Mucosa of descending colon (tissue), 3 donors: Measurements from ENCODE around the gene ACSS1. TPM values are rescaled to one million over a fixed set of nuclear protein-coding genes. Genes with fewer than 3 reads are reported as not detected.
A peak's percentile ranks its signal among the peaks of the same experiment; 100 is the strongest.

Experiments used
- ATAC-seq: fragments of 200-7000 bp; cut with Tn5 transposase; one replicate; pipeline ENCODE4 v1.9.1; 2020; ENCODE audit warnings: mild to moderate bottlenecking, moderate library complexity
- DNase-seq, 3 donors: peaks; one replicate each; pipeline ENCODE4 v3.0.0-alpha.2; 2020
- H3K36me3 ChIP-seq: fragments of 200-600 bp; one replicate; pipeline ENCODE4 v1.8.0; 2021; ENCODE audit warnings: low read depth, mild to moderate bottlenecking
- H3K4me1 ChIP-seq: fragments of 200-600 bp; one replicate; pipeline ENCODE4 v1.8.0; 2021; ENCODE audit warnings: low read depth, mild to moderate bottlenecking
- H3K4me3 ChIP-seq: fragments of 200-600 bp; one replicate; pipeline ENCODE4 v1.8.0; 2021; ENCODE audit warnings: mild to moderate bottlenecking
- H3K9me3 ChIP-seq: fragments of 200-600 bp; one replicate; pipeline ENCODE4 v1.8.0; 2021; ENCODE audit warnings: mild to moderate bottlenecking
- intact Hi-C, 2 donors: fragments of 100-400 bp; cut with DNase I in 1 of 2; cut with micrococcal nuclease in 1 of 2; formaldehyde crosslinking; loops; one replicate each; pipeline versions ENCODE4 v1.11.0 to v1.11.1; 2022; cut with DNase I, micrococcal nuclease
- total RNA-seq, 3 donors: library from RNA; stranded (reverse); fragmentation: NEBNext Ultra II Directional in 2 of 3; extraction: Animal tissue kit (Norgen Biotek cat#: 25700) in 2 of 3; gene quantifications; one replicate each; pipeline versions ENCODE4 v1.2.1 to v1.2.4, GENCODE V29; 2021 to 2023
- TF ChIP-seq, protein P1 (sequence below): fragments of 200-600 bp; IDR thresholded peaks from one replicate; pipeline ENCODE4 v1.8.0; 2022; ENCODE audit warnings: antibody characterized with exemption, mild to moderate bottlenecking
- donor health status: DM: no; HTN: no; CAD: no; lungs with moderate emphysema.
- donor health status: DM: no; HTN: no; CAD: no.
- donor health status: DM: no; HTN: yes; CAD: no.

Gene ACSS1
- total RNA-seq, 3 donors from 2014 or later: 29.8 to 37.9 (median 36.9) TPM

DNA sequence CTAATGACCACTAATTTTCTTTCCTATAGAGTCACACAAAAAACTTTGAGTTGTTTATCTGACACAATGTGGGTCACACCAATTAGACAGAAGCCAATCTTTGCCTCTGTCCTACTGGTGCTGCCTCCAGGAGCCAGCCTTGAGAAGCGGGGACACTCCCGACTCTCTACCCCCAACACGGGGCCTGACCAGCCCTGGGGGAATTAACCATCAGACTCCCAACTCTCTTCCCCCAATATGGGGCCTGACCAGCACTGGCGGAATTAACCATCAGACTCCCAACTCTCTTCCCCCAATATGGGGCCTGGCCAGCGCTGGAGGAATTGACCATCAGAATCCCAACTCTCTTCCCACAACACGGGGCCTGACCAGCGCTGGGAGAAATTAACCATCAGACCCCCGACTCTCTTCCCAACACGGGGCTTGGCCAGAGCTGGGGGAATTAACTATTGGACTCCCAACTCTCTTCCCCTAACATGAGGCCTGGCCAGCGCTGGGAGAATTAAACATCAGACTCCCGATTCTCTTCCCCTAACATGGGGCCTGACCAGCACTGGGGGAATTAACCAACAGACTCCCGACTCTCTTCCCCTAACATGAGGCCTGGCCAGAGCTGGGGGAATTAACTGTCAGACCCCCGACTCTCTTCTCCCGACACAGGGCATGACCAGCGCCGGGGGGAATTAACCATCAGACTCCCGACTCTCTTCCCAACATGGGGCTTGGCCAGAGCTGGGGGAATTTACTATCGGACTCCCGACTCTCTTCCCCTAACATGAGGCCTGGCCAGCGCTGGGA is 96.4 kb downstream of the ACSS1 start:
- peak in 1 of 3 donors; percentile 13 for DNase-seq
- Histone ChIP-seq H3K4me1 (no peaks in the 10 kb centered on the region), H3K4me3 (no peak overlapping the region), H3K9me3 (no peaks in the 10 kb centered on the region), H3K36me3 (no peaks in the 10 kb centered on the region)
- ATAC-seq: no peak
- TF ChIP-seq, protein P1, sequence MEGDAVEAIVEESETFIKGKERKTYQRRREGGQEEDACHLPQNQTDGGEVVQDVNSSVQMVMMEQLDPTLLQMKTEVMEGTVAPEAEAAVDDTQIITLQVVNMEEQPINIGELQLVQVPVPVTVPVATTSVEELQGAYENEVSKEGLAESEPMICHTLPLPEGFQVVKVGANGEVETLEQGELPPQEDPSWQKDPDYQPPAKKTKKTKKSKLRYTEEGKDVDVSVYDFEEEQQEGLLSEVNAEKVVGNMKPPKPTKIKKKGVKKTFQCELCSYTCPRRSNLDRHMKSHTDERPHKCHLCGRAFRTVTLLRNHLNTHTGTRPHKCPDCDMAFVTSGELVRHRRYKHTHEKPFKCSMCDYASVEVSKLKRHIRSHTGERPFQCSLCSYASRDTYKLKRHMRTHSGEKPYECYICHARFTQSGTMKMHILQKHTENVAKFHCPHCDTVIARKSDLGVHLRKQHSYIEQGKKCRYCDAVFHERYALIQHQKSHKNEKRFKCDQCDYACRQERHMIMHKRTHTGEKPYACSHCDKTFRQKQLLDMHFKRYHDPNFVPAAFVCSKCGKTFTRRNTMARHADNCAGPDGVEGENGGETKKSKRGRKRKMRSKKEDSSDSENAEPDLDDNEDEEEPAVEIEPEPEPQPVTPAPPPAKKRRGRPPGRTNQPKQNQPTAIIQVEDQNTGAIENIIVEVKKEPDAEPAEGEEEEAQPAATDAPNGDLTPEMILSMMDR: no peak
- intact Hi-C loops: no loop called here

- intact Hi-C loops: no loop called here
- ATAC-seq (no peak), DNase-seq (no peak)
- Histone ChIP-seq H3K36me3 (no peaks in the 10 kb centered on the region), H3K9me3 (no peaks in the 10 kb centered on the region), H3K4me3 (no peak overlapping the region), H3K4me1 (no peaks in the 10 kb centered on the region)
- TF ChIP-seq, protein P1: no peak
Observed at GRCh38 chr20:24960861-24961260, 97.1 kb downstream of the ACSS1 start.

DNA sequence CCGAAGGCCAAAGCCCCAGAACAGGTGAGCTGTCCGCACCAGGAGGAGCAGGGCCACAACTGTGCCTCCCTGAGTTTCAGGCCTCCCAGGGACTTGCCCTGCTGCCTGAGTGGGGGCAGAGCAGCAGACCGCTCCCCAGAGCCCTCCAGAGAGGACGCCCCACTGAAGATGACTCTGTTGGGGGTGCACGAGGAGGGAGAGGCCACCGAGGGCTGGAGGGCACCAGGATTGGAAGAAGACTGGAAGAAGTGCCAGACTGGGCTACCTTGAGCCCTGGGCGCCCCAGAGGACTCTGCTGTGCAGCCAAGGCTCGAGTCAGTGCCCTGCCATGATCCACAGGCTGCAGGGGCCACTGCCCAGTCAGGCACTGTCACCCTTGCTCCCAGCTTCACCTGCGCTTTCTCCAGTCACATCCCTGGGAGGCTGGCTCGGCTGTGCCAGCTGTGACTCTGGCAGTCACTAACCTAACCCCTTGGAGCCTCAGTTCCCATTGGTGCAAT is 97.6 kb downstream of the ACSS1 start:
- TF ChIP-seq, protein P1: no peak
- Histone ChIP-seq H3K36me3 (no peaks in the 10 kb centered on the region), H3K4me1 (no peaks in the 10 kb centered on the region), H3K9me3 (no peaks in the 10 kb centered on the region), H3K4me3 (no peak overlapping the region)
- DNase-seq: peak in 1 of 3 donors; percentile 19
- no peak for ATAC-seq
- intact Hi-C loops: no loop called here

GRCh38 chr20:24959591-24960301 is 98.2 kb downstream of the ACSS1 start:
- Histone ChIP-seq H3K4me1 (no peaks in the 10 kb centered on the region), H3K4me3 (no peak overlapping the region), H3K9me3 (no peaks in the 10 kb centered on the region), H3K36me3 (no peaks in the 10 kb centered on the region)
- DNase-seq (peak in 1 of 3 donors; percentile 15), ATAC-seq (no peak)
- intact Hi-C loops: no loop called here
- TF ChIP-seq, protein P1: no peak

DNA sequence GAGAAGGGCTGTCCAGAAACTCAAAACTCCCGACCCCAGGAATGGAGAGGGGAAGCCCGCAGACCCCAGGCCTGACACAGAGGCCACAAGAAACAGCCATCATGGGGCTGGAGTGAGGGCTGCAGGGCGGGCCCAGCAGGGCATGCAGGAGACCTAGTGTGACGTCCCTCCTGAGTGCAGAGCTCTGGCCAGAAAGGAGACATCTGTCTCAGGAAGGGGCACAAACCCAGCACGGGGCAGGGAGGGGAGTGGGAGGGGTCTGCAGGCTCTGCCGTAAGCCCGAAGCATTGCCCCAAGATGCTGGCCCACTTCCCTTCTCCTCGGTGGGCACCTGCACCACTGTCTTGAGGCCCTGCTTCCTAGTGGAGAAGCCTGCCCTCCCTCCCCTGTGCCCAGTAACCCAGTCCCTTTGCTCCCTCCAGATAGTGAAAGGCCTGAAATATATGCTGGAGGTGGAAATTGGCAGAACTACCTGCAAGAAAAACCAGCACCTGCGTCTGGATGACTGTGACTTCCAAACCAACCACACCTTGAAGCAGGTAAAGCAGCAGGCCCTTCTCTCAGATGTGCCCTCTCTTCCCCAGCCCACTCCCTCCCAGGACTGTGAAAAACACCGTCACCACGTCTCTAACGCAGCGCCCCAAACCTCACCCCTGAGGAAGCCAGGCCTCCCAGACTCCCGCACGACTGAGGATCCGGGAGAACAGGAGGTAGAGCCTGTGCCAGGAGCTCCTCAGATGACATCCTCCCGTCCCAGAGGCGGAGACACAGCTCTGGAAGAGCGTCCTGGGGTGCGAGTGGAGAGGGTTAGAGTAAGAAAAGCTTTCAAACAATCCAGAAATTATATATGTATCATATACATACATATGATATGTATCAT is 99.2 kb downstream of the ACSS1 start:
- Histone ChIP-seq H3K4me3 (no peak overlapping the region), H3K9me3 (no peaks in the 10 kb centered on the region), H3K4me1 (no peaks in the 10 kb centered on the region), H3K36me3 (no peaks in the 10 kb centered on the region)
- ATAC-seq (no peak), DNase-seq (peak in 1 of 3 donors; percentile 11)
- TF ChIP-seq, protein P1: no peak
- intact Hi-C loops: no loop called here
